ENCODE data around the gene CACNA2D4. TPM values are rescaled to one million over a fixed set of nuclear protein-coding genes. Genes with fewer than 3 reads are reported as not detected.
"Not testable (repeated sequence)": the region's sequence is repeated elsewhere in the genome, so short reads cannot be mapped to it uniquely, and the experiment has no call there.

The CACNA2D4 gene
- total RNA-seq, 1 donor from 2014 or later: 1.2 TPM

- Histone ChIP-seq H3K36me3 (peaks cover 26% of the 10 kb centered on the region), H3K27ac (replicated peaks) (no peak overlapping the region), H3K9me3 (replicated peaks) (peaks cover 5% of the 10 kb centered on the region), H3K27me3 (ENCODE audit: low read depth) (no peaks in the 10 kb centered on the region), H3K4me3 (no peak overlapping the region), H3K4me1 (no peaks in the 10 kb centered on the region)
- DNase-seq: no peak
- no peak for TF ChIP-seq CTCF (IDR thresholded peaks at IDR 0.05; ENCODE audit: borderline replicate concordance)
- intact Hi-C loops (cut with micrococcal nuclease): no loop called here
Observed at GRCh38 chr12:1956716-1957115, 38.3 kb upstream of the CACNA2D4 start.

GRCh38 chr12:1949771-1950470 is 31.5 kb upstream of the CACNA2D4 start:
- Histone ChIP-seq H3K36me3 (peaks cover 58% of the 10 kb centered on the region), H3K9me3 (replicated peaks) (no peaks in the 10 kb centered on the region), H3K27me3 (ENCODE audit: low read depth) (no peaks in the 10 kb centered on the region), H3K27ac (replicated peaks) (peak overlapping the region; percentile 60), H3K4me3 (no peak overlapping the region), H3K4me1 (peaks cover 7% of the 10 kb centered on the region)
- TF ChIP-seq CTCF (IDR thresholded peaks at IDR 0.05; ENCODE audit: borderline replicate concordance): no peak
- intact Hi-C loops (cut with micrococcal nuclease): loop anchor here (10.0 kb wide), 1 partner anchor 295 kb away; no protein-coding TSS in a partner anchor
- no peak for DNase-seq

GRCh38 chr12:1948883-1949282 is 30.4 kb upstream of the CACNA2D4 start:
- H3K4me3 ChIP-seq: no peak overlapping the region
- peaks cover 7% of the 10 kb centered on the region for H3K4me1 ChIP-seq
- intact Hi-C loops (cut with micrococcal nuclease): loop anchor here (10.0 kb wide), 1 partner anchor 294 kb away; no protein-coding TSS in a partner anchor
- H3K27me3 ChIP-seq (ENCODE audit: low read depth): no peaks in the 10 kb centered on the region
- H3K27ac ChIP-seq (replicated peaks): peak overlapping the region; percentile 60
- no peak for TF ChIP-seq CTCF (IDR thresholded peaks at IDR 0.05; ENCODE audit: borderline replicate concordance)
- no peak for DNase-seq
- peaks cover 59% of the 10 kb centered on the region for H3K36me3 ChIP-seq
- H3K9me3 ChIP-seq (replicated peaks): no peaks in the 10 kb centered on the region

GRCh38 chr12:1947081-1947480 is 28.6 kb upstream of the CACNA2D4 start:
- peaks cover 7% of the 10 kb centered on the region for H3K4me1 ChIP-seq
- no peak overlapping the region for H3K27ac ChIP-seq (replicated peaks)
- TF ChIP-seq CTCF (IDR thresholded peaks at IDR 0.05; ENCODE audit: borderline replicate concordance): no peak

GRCh38 chr12:1946296-1946695 is 27.8 kb upstream of the CACNA2D4 start:
- H3K36me3 ChIP-seq: peaks cover 37% of the 10 kb centered on the region

More at GRCh38 chr12:1947081-1947480, 28.6 kb upstream of the CACNA2D4 start:
- no peaks in the 10 kb centered on the region for H3K27me3 ChIP-seq (ENCODE audit: low read depth)
- H3K9me3 ChIP-seq (replicated peaks): no peaks in the 10 kb centered on the region
- H3K4me3 ChIP-seq: no peak overlapping the region
- peaks cover 45% of the 10 kb centered on the region for H3K36me3 ChIP-seq
- DNase-seq: no peak
- intact Hi-C loops (cut with micrococcal nuclease): loop anchor here (10.0 kb wide), 1 partner anchor 292 kb away; no protein-coding TSS in a partner anchor

GRCh38 chr12:1945502-1945901 is 27.1 kb upstream of the CACNA2D4 start:
- intact Hi-C loops (cut with micrococcal nuclease): loop anchor here (10.0 kb wide), 1 partner anchor 291 kb away; no protein-coding TSS in a partner anchor
- not testable (repeated sequence) for H3K9me3 ChIP-seq (replicated peaks); H3K27me3 ChIP-seq (ENCODE audit: low read depth); H3K4me1 ChIP-seq; DNase-seq; H3K4me3 ChIP-seq; H3K27ac ChIP-seq (replicated peaks)
- H3K36me3 ChIP-seq: peaks cover 36% of the 10 kb centered on the region

More at GRCh38 chr12:1946296-1946695, 27.8 kb upstream of the CACNA2D4 start:
- no peaks in the 10 kb centered on the region for H3K9me3 ChIP-seq (replicated peaks)
- TF ChIP-seq CTCF (IDR thresholded peaks at IDR 0.05; ENCODE audit: borderline replicate concordance): no peak
- no peak overlapping the region for H3K4me3 ChIP-seq
- intact Hi-C loops (cut with micrococcal nuclease): loop anchor here (10.0 kb wide), 1 partner anchor 291 kb away; no protein-coding TSS in a partner anchor
- H3K27ac ChIP-seq (replicated peaks): no peak overlapping the region
- DNase-seq: no peak
- no peaks in the 10 kb centered on the region for H3K27me3 ChIP-seq (ENCODE audit: low read depth)
- H3K4me1 ChIP-seq: peaks cover 7% of the 10 kb centered on the region
